NCI-H2107 (cell line): ENCODE measurements around the gene GRIN3B.

Source experiments
- DNase-seq: peaks from one replicate; lab custom pipeline; 2025; lab: John Stamatoyannopoulos, UW

Gene GRIN3B

DNA sequence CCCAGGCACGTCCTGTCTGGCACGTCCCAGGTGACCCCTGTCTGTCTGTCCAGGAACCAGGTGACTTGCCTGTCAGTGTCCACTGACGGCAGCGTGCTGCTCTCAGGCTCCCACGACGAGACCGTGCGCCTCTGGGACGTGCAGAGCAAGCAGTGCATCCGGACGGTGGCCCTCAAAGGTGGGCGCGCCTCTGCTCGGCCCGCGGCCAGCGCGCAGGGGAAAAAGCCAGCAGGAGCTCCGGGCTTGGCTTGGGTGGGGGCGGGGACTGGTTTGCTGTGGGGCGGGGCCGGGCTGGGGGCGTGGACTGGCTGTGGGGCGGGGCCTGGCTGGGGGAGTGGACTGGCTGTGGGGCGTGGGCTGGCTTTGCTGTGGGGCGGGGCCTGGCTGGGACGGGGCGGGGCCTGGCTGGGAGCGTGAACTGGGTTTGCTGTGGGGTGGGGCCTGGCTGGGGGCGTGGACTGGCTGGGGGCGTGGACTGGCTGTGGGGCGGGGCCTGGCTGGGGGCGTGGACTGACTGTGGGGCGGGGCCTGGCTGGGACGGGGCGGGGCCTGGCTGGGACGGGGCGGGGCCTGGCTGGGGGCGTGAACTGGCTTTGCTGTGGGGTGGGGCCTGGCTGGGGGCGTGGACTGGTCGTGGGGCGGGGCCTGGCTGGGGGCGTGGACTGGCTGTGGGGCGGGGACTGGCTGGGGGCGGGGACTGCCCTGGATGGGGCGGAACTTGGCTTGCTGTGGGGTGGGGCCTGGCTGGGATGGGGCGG lies 8.9 kb upstream of the GRIN3B start:
- no peak for DNase-seq

DNA sequence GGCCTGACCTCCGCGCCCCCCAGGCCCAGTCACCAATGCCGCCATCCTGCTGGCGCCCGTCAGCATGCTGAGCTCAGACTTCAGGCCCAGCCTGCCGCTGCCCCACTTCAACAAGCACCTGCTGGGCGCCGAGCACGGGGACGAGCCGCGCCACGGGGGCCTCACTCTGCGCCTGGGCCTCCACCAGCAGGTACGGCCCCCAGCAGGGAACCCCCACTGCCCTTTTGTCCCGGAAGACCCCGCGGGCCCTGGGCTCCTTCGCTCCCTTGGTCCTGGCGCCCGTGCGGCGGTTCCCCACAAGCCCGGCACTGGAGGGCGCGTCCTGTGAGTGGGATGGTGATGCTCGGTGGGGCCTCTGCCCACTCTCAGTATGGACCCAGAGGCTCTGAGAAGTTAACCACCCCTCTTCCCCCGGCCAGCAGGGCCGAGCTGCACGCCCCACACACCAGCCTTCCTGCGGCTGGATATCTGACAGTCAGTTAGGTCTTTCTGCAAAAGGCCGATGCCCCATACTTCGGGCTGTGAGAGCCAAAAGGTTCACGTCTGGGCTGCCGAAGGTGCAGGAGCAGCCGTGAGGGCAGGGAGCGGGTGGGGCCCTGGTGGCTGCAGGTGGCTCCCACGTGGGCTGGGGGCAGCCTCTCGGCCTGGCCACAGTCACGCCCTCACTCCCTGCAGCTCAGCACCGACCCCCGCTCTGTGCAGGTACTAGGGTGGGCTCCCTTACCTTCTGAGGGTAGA lies 8.1 kb upstream of the GRIN3B start:
- no peak for DNase-seq

DNA sequence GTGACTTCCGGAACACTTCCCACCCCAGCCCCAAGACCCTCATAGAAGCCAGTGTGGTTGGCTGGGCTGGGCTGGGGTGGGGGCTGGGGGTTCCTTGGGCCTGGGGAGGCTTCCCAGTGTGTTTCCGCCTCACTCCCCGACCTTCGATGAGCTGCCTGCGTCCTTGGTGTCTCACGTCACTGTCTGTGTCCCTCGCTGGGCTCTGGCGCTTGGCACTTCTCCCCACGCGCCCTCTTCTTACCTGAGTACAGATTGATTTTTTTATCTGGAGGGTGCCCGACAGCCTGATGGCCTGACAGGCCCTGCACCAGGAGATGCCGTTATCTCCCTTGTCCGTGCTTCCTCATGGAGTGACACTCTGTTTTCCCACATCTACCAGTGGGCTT lies 7.6 kb upstream of the GRIN3B start:
- DNase-seq: no peak

DNA sequence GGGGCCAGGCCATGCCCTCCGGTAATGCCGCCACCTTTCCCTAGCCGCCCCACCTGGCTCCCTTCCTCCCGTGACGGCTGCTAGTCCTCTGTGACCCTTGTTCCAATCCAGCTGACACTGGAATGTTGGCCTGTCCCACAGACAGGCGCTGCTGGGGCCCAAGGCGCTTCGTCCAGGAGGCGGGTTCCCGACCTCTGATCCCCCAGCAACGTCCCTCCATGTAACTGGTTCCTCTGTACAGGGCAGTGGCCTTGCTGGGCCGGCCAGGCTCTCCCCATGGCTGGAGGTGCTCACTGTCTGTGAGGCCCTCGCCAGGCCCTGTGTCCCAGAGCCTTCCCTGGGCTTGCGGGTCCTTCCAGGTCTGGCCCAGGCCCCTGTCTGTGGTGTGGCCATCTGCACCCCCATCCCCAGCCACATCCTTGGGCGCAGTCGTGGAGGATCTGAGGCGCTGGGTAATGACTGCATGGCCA lies 6.8 kb upstream of the GRIN3B start:
- no peak for DNase-seq

DNA sequence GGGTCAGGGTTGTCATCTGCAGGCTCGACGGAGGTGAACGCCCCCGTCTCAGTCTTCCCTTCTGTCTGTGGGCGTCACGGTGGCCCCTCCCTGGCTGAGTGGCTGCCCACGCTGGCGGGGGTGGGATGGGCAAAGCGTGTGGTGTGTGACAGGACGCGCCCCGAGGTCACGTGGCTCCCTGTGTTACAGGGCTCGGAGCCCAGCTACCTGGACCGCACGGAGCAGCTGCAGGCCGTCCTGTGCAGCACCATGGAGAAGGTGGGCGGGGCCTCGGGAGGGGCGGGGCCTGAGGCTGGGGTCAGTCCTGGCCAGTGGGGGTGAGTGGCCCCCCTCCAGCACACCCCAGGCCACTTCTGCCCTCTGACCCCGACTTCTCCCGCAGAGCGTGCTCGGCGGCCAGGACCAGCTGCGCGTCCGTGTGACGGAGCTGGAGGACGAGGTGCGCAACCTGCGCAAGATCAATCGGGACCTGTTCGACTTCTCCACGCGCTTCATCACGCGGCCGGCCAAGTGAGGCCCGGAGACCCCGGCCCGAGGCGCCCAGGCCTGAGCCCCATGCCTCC lies 6.3 kb upstream of the GRIN3B start:
- DNase-seq: no peak

DNA sequence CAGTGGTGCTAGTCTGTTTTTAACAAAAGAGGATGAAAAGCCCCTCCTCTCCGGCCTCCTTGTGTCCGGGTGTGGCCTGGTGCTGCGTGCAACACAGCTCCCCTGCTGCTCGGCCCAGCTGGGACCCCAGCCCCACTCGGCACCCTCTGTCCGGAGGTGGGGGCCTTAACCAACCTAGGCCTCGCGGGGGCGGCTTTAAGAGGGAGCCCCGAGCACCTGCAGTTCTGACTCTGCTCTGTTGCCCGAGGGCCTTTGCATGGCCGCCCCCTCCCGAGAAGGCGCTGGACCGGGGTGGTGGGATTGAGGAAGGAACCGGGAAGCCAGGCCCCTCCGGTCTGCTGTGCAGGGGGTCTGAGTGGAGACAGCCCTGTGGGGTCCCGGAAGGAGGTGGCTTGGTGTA lies 5.7 kb upstream of the GRIN3B start:
- DNase-seq: no peak

DNA sequence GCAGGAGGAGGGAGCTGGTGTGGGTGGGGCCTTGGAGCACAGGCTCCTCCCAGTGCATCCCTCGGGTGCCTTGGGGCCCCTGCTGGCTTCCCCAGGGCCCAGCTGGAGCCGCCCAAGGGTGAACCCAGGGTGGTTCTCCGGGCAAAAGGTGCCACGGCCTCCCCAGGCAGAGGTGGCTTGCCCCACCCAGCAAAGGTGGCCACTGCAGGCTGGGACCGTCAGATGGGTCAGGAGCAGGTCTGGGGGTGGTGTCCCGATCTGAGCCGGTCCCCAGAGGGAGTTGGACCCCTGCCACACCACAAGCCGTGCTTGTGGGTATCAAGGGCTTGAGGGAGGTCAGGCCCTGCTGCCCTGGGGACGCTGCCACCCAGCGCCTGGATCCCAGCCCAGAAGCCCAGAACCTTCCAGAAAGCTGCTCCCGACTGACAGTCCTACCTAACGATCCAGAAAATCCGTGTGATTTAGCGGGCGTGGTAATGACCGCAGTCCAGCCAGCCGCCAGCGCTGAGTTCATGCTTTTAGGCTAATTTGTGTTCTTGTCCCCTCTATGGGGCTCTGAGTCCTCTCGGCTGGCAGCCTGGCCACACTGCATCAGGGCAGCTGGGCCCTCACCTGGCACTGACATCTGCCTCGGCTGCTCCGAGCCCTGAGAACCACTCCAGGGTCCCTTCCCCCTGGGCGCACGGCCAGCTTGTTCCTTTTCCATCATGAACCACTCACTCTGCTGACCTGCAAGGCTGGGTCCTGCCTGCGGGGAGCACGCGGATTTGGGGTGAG lies 5.0 kb upstream of the GRIN3B start:
- no peak for DNase-seq

DNA sequence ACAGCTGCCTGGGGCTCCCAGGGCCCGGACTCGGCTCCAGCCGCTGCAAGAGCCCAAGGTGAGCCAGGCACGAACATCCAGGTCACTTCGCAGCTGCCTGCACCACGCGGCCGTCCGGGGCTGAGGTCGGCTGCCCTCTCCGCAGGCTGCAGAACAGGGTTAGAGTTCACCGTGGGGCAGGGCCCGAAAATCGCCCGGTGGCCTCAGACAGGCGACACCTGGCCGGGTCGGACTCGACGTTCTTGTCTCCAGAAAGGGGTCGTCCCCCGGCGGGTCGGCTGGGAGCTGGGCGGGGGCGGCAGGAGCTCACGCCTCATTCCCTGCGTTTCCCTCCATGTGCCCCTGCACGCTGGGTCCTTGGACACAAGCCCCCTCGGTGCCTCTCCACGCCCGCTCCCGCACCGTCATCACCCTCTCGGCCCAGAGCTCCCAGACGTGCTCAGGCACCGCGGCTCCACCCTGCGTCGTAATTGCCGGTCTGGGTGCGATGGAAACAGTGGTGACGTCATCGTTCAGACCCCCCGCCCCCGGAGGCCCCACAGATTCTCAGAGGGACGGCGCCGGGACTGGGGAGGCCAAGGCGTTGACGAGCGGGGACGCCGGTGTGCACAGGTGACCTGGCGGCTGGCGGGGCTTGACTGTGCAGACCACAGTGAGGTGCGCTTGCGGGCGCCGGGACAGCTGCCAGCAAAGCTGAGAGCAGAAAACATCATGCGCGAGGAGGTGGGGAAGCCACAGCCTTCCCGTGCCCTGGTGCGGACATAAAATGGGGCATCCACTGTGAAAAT lies 4.0 kb upstream of the GRIN3B start:
- DNase-seq: no peak

DNA sequence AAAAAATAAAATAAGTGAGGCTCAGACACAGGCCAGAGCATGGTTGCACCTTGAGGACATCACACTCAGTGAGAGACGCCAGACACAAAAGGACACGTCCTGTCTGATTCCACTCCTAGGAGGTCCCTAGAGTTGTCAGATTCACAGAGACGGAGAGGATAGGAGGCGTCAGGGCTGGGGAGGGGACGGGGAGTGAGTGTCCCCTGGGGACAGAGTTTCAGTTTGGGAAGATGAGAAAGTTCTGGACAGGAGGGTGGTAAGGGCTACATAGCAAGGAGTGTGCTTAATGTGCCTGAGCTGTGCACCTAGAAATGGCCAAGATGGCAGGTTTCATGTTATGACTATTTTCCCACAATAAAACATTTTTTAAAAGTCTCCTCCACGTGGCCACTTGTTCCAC lies 2.2 kb upstream of the GRIN3B start:
- no peak for DNase-seq

DNA sequence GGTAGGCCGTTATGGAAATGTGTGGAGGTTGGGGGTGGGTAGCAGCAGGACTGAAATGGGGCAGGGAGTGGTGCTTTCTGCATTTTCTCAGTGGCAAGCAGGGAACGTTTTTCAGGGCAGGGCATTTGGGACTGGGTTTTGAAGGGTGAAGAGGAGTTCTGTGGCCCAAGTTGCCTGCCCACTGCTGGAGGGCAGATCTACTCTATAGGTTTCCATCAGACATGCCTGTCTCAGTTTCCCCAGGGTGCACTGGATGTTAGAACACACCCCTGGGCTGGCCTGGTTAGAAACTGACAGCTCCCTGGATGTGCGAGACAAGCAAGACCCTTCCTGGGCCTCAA lies 870 bp upstream of the GRIN3B start:
- no peak for DNase-seq

DNA sequence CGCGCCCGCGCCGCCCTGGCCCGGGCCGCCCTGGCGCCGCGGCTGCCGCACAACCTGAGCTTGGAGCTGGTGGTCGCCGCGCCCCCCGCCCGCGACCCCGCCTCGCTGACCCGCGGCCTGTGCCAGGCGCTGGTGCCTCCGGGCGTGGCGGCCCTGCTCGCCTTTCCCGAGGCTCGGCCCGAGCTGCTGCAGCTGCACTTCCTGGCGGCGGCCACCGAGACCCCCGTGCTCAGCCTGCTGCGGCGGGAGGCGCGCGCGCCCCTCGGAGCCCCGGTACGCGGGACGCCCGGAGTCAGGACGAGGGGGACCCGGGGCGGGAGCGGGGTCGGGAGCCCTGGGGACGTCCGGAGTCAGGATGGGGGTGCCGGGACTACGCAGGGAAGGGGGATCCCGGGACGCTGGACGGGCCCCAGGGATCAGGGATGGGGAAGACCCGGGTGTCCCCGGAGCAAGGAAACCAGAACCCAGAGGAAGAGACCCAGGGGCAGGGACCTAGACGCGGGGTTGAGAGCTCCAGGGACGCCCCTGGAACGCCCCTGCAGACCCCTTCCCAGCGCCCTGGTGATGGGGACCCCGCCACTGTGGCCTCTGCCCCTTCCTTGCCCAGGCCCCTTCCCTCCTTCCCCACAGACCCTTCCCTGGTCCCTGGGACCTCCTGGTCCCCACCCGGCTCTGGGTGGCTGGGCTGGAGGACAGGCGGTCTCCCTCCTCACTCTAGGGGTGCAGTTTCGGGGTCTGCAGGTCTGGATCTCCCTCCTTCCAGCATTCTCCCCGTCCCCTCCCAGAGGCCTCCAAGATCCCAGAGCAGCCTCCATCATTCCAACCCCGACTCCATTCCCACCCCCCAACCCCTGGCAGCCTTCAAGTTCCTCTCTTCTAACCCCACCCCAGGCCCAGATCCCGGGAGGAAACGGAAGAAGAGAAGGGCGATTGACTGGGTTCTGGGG lies 645 bp downstream of the GRIN3B start:
- DNase-seq: no peak

DNA sequence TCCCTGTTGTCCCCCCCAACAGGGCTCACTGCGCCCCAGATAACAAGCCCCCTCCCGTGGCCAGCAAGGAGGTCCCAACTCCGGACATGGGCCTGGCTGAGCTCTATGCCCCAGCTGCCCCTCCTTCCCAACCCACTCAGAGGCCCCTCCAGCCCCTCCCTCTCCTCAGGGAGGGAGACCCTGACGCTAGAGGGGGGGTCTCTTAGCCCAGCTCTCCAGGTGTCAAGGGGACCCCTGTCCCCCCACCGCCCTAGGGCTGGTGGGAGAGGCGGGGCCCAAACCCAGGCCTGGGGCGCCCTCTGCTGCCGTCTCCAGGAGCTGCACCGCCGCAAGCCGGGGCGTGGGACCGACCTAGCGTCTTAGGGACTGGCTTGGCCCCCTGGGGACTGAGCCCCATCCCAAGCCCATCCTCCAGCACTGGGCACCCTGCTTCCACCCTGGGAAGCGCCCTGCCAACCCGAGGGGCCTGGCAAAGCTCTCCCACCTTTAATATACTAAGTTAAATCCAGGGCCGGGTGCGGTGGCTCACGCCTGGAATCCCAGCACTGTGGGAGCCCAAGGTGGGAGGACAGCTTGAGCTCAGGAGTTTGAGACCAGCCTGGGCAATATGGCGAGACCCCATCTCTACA lies 1.4 kb downstream of the GRIN3B start:
- no peak for DNase-seq

DNA sequence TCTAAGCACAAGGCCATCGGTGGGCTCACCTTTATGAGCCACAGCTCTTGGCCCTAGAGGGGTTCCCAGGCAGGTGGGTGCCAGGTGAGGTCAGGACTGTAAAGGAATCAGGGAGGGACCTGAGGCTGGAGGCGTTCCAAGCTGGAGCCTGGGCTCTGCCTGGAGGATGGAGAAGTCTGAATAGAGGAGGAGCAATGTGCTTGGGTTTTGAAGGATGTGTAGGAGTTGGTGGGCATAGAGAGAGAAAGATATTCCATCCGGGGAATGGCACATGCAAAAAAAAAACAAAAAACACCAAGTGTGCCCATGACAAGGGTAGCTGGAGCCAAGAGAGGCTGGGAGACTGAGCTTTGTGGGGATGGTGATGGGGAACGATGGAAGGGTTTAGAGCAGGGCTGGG lies 2.4 kb downstream of the GRIN3B start:
- no peak for DNase-seq

DNA sequence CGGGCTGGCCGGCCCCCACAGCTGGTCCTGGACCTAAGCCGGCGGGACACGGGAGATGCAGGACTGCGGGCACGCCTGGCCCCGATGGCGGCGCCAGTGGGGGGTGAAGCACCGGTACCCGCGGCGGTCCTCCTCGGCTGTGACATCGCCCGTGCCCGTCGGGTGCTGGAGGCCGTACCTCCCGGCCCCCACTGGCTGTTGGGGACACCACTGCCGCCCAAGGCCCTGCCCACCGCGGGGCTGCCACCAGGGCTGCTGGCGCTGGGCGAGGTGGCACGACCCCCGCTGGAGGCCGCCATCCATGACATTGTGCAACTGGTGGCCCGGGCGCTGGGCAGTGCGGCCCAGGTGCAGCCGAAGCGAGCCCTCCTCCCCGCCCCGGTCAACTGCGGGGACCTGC lies 3.1 kb downstream of the GRIN3B start:
- no peak for DNase-seq

DNA sequence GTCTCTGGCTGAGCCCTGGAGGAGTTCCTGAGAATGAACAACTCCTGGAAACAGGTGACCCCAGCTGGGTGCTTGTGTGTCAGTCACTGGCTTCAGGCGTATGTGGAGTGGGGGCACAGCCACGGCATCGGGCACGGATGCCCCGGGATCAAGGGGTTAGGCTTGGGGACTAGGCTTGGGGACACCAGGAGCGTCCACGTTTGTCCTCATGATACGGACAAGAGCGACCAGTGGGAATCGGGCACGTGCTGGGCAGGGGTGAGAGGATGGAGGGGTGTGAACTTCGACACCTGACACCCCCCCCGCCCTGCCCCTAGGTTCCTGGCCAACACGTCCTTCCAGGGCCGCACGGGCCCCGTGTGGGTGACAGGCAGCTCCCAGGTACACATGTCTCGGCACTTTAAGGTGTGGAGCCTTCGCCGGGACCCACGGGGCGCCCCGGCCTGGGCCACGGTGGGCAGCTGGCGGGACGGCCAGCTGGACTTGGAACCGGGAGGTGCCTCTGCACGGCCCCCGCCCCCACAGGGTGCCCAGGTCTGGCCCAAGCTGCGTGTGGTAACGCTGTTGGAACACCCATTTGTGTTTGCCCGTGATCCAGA lies 4.1 kb downstream of the GRIN3B start:
- DNase-seq: no peak

DNA sequence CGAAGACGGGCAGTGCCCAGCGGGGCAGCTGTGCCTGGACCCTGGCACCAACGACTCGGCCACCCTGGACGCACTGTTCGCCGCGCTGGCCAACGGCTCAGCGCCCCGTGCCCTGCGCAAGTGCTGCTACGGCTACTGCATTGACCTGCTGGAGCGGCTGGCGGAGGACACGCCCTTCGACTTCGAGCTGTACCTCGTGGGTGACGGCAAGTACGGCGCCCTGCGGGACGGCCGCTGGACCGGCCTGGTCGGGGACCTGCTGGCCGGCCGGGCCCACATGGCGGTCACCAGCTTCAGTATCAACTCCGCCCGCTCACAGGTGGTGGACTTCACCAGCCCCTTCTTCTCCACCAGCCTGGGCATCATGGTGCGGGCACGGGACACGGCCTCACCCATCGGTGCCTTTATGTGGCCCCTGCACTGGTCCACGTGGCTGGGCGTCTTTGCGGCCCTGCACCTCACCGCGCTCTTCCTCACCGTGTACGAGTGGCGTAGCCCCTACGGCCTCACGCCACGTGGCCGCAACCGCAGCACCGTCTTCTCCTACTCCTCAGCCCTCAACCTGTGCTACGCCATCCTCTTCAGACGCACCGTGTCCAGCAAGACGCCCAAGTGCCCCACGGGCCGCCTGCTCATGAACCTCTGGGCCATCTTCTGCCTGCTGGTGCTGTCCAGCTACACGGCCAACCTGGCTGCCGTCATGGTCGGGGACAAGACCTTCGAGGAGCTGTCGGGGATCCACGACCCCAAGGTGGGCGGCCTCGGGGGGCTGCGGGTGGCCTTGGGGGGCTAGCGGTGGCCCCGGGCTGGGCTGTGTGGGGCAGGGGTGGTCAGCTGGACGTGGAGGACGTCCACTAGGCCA lies 4.8 kb downstream of the GRIN3B start:
- DNase-seq: no peak

DNA sequence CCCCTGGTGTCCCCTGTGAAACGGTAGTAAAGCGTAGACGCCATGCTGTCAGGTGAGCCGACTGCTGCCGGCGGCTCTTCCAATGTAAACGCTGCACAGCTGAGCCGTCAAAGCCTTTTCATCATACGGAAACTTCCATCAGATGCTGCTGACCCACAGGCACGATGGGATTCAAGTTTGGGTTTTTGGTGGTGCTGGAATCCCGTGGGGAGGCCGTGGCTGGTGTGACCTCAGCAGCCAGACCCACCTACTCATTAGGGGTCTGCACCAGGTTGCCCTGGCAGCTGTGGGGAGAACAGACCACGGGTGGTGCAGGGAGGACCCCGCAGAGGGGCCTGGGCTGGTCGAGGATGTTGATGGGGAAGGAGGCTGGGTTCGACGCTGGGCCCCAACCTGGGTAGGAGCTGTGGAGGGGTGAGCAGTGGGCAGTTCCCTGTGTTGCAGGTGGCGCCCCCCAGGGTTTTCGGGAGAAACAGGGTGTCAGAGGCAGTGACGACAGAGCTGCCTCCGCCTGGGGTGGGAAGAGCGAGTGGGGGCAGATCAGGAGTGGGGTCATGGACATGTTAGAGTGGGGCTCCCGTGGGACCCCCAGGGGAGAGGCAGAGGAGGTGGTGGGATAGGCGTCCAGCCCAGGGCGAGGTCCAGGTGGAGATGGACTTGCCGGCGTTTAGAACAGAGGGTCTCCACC lies 6.6 kb downstream of the GRIN3B start:
- DNase-seq: no peak
